HEK293 (cell line): ENCODE measurements around the gene EED.

Experiments
- CTCF ChIA-PET: fragments of 350-600 bp; formaldehyde crosslinking; extraction: SDS; loops from one replicate; lab custom pipeline; 2021; ENCODE audit warnings: antibody characterized with exemption; lab: Yijun Ruan, JAX
- POLR2A ChIA-PET: fragments of 300-600 bp; formaldehyde crosslinking; extraction: SDS; loops from one replicate; lab custom pipeline; 2020; ENCODE audit warnings: antibody characterized with exemption, inconsistent platforms; lab: Yijun Ruan, JAX
- H3K27ac ChIP-seq: fragments of 200-500 bp; sonication (Bioruptor generic); 2 replicates; pipeline ENCODE4 v1.5.1; 2014; ENCODE audit warnings: low read depth, low read length, control low read depth, inconsistent platforms; ENCODE audit errors: extremely low read depth
- H3K36me3 ChIP-seq, 2 experiments: fragments of 200-500 bp in 1 of 2; sonication (Bioruptor generic) in 1 of 2; 1 replicate in 1 of 2; 2 replicates in 1 of 2; pipeline ENCODE4 v1.5.1; 2014 to 2017; ENCODE audit warnings: inconsistent platforms in 2 of 2, low read length in 2 of 2; ENCODE audit not compliant: control insufficient read depth in 2 of 2, insufficient read depth in 1 of 2
- H3K4me1 ChIP-seq: fragments of 200-500 bp; sonication (Bioruptor generic); 2 replicates; pipeline ENCODE4 v1.5.1; 2014; ENCODE audit warnings: mild to moderate bottlenecking, low read length, inconsistent platforms; ENCODE audit not compliant: control insufficient read depth, insufficient read depth
- H3K4me3 ChIP-seq: 2 replicates; pipeline ENCODE4 v1.5.1; 2011; ENCODE audit warnings: low read depth, mild to moderate bottlenecking, control low read depth, low read length, moderate library complexity
- H3K9me3 ChIP-seq: fragments of 200-500 bp; sonication (Bioruptor generic); 2 replicates; pipeline ENCODE4 v1.5.1; 2014; ENCODE audit warnings: low read depth, low read length, inconsistent platforms; ENCODE audit not compliant: control insufficient read depth, insufficient read depth
- ELK4 ChIP-seq: IDR thresholded peaks from 2 replicates; pipeline ENCODE4 v1.6.1; 2011; ENCODE audit warnings: mild to moderate bottlenecking, low read depth, low read length, borderline replicate concordance
- HOXD13 ChIP-seq: sonication (generic); formaldehyde crosslinking; IDR thresholded peaks from 2 replicates; pipeline ENCODE4 v1.8.0; 2022; ENCODE audit warnings: missing genetic modification reagents, borderline replicate concordance
- KLF7 ChIP-seq: fragments of 450-650 bp; formaldehyde crosslinking; IDR thresholded peaks from 2 replicates; pipeline ENCODE4 v1.5.1; 2016; ENCODE audit warnings: missing biosample characterization, missing genetic modification characterization, borderline replicate concordance
- RBAK ChIP-seq: fragments of 450-650 bp; formaldehyde crosslinking; IDR thresholded peaks from 2 replicates; pipeline ENCODE4 v1.5.1; 2016; ENCODE audit warnings: missing biosample characterization, missing genetic modification characterization
- TRIM28 ChIP-seq: IDR thresholded peaks from 2 replicates; pipeline ENCODE4 v1.6.1; 2011; ENCODE audit warnings: low read length, control low read depth, borderline replicate concordance
- WT1 ChIP-seq: fragments of 450-650 bp; formaldehyde crosslinking; IDR thresholded peaks from 2 replicates; pipeline ENCODE4 v1.5.1; 2016; ENCODE audit warnings: missing biosample characterization, missing genetic modification characterization
- ZFP69B ChIP-seq: fragments of 450-650 bp; formaldehyde crosslinking; IDR thresholded peaks from 2 replicates; pipeline ENCODE4 v1.5.1; 2016; ENCODE audit warnings: missing biosample characterization, missing genetic modification characterization
- ZNF146 ChIP-seq: fragments of 450-650 bp; formaldehyde crosslinking; IDR thresholded peaks from 2 replicates; pipeline ENCODE4 v1.5.1; 2016; ENCODE audit warnings: missing biosample characterization, missing genetic modification characterization
- ZNF184 ChIP-seq: fragments of 450-650 bp; IDR thresholded peaks from 2 replicates; pipeline ENCODE4 v1.5.1; 2018; ENCODE audit warnings: missing biosample characterization, mild to moderate bottlenecking, missing genetic modification characterization
- ZNF555 ChIP-seq: fragments of 450-650 bp; formaldehyde crosslinking; conservative IDR thresholded peaks from 2 replicates; pipeline ENCODE4 v1.5.1; 2017; ENCODE audit warnings: missing biosample characterization, mild to moderate bottlenecking, missing genetic modification characterization, inconsistent platforms
- ZNF768 ChIP-seq: fragments of 450-650 bp; formaldehyde crosslinking; IDR thresholded peaks from 2 replicates; pipeline ENCODE4 v1.5.1; 2018; ENCODE audit warnings: missing biosample characterization, mild to moderate bottlenecking, missing genetic modification characterization
- ZNF776 ChIP-seq: fragments of 450-650 bp; formaldehyde crosslinking; IDR thresholded peaks from 2 replicates; pipeline ENCODE4 v1.5.0; 2017; ENCODE audit warnings: missing biosample characterization, missing genetic modification characterization, borderline replicate concordance
- TF ChIP-seq, protein P1 (sequence below): fragments of 450-650 bp; formaldehyde crosslinking; IDR thresholded peaks from 2 replicates; pipeline ENCODE4 v1.5.1; 2017; ENCODE audit warnings: missing biosample characterization, missing genetic modification characterization
- TF ChIP-seq, protein P2 (sequence below): fragments of 450-650 bp; formaldehyde crosslinking; IDR thresholded peaks from 2 replicates; pipeline ENCODE4 v1.5.1; 2016; ENCODE audit warnings: missing biosample characterization, missing genetic modification characterization, low read depth
- TF ChIP-seq, protein P3 (sequence below): fragments of 450-650 bp; formaldehyde crosslinking; IDR thresholded peaks from 2 replicates; pipeline ENCODE4 v1.5.1; 2016; ENCODE audit warnings: missing biosample characterization, missing genetic modification characterization
- TF ChIP-seq, protein P4 (sequence below): fragments of 450-650 bp; formaldehyde crosslinking; conservative IDR thresholded peaks from 2 replicates; pipeline ENCODE4 v1.5.1; 2016; ENCODE audit warnings: low read depth, missing biosample characterization, missing genetic modification characterization

Gene EED

GRCh38 chr11:86230179-86230804, 14.3 kb upstream of the EED start:
- ChIA-PET POLR2A (interaction anchor here (0.9 kb wide), 1 partner anchor 8 kb away, joined by 3 read pairs; no protein-coding TSS in a partner anchor), CTCF (interaction anchor here (1.0 to 3.3 kb wide), 4 partner anchors 11 to 282 kb away, joined by 3 to 14 read pairs (median 3); no protein-coding TSS in a partner anchor)
- Histone ChIP-seq H3K4me3 (no peak overlapping the region), H3K27ac (no peak overlapping the region), H3K4me1 (no peaks in the 10 kb centered on the region), H3K9me3 (no peaks in the 10 kb centered on the region), H3K36me3 (no peaks in the 10 kb centered on the region)
- TF ChIP-seq TRIM28: no peak
- TF ChIP-seq WT1 (tag by site-specific recombination): no peak
- no peak for TF ChIP-seq ZNF776 (tag by site-specific recombination)
- no peak for TF ChIP-seq ZNF146 (tag by site-specific recombination)
- TF ChIP-seq, protein P1, sequence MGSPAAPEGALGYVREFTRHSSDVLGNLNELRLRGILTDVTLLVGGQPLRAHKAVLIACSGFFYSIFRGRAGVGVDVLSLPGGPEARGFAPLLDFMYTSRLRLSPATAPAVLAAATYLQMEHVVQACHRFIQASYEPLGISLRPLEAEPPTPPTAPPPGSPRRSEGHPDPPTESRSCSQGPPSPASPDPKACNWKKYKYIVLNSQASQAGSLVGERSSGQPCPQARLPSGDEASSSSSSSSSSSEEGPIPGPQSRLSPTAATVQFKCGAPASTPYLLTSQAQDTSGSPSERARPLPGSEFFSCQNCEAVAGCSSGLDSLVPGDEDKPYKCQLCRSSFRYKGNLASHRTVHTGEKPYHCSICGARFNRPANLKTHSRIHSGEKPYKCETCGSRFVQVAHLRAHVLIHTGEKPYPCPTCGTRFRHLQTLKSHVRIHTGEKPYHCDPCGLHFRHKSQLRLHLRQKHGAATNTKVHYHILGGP (tag by site-specific recombination): no peak
- TF ChIP-seq ZNF768 (tag by site-specific recombination): no peak
- no peak for TF ChIP-seq HOXD13 (CRISPR knock-in tag)
- TF ChIP-seq ZNF184: no peak
- TF ChIP-seq, protein P2, sequence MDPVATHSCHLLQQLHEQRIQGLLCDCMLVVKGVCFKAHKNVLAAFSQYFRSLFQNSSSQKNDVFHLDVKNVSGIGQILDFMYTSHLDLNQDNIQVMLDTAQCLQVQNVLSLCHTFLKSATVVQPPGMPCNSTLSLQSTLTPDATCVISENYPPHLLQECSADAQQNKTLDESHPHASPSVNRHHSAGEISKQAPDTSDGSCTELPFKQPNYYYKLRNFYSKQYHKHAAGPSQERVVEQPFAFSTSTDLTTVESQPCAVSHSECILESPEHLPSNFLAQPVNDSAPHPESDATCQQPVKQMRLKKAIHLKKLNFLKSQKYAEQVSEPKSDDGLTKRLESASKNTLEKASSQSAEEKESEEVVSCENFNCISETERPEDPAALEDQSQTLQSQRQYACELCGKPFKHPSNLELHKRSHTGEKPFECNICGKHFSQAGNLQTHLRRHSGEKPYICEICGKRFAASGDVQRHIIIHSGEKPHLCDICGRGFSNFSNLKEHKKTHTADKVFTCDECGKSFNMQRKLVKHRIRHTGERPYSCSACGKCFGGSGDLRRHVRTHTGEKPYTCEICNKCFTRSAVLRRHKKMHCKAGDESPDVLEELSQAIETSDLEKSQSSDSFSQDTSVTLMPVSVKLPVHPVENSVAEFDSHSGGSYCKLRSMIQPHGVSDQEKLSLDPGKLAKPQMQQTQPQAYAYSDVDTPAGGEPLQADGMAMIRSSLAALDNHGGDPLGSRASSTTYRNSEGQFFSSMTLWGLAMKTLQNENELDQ: no peak
- TF ChIP-seq, protein P3, sequence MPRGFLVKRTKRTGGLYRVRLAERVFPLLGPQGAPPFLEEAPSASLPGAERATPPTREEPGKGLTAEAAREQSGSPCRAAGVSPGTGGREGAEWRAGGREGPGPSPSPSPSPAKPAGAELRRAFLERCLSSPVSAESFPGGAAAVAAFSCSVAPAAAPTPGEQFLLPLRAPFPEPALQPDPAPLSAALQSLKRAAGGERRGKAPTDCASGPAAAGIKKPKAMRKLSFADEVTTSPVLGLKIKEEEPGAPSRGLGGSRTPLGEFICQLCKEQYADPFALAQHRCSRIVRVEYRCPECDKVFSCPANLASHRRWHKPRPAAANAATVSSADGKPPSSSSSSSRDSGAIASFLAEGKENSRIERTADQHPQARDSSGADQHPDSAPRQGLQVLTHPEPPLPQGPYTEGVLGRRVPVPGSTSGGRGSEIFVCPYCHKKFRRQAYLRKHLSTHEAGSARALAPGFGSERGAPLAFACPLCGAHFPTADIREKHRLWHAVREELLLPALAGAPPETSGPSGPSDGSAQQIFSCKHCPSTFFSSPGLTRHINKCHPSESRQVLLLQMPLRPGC: no peak
- no peak for TF ChIP-seq RBAK (tag by site-specific recombination)

DNA sequence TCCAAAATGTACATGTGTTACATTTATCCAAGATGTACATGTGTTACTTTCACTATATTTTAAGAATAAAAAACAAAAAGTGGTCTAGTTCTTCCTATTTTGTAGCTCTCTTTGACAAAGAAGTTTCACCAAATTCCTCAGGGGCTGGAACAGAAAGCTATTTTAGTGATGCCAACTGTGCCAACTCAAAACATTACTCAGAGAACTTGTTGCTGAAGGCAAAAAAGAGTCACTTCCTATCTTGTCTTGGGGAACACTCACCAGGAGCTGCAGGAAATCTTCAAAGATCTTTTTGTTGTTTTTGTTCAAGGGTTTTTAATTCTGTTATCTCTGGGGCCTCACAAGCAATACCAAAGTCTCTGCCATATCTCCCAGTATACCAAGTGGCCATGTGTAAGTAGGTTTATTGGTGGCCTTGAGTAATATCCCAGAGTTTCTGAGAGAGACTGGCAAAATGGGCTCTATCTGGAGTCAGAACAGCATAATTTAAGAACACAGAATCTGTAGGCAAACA, 13.6 kb upstream of the EED start:
- ChIA-PET CTCF (interaction anchor here (1.1 to 3.3 kb wide), 4 partner anchors 12 to 289 kb away, joined by 3 to 14 read pairs (median 6); no protein-coding TSS in a partner anchor), POLR2A (no interaction called here)
- H3K27ac ChIP-seq: no peak overlapping the region
- TF ChIP-seq ELK4 (no peak), KLF7 (tag by site-specific recombination) (no peak), ZNF555 (tag by site-specific recombination) (no peak), ZFP69B (tag by site-specific recombination) (no peak)
- TF ChIP-seq, protein P4, sequence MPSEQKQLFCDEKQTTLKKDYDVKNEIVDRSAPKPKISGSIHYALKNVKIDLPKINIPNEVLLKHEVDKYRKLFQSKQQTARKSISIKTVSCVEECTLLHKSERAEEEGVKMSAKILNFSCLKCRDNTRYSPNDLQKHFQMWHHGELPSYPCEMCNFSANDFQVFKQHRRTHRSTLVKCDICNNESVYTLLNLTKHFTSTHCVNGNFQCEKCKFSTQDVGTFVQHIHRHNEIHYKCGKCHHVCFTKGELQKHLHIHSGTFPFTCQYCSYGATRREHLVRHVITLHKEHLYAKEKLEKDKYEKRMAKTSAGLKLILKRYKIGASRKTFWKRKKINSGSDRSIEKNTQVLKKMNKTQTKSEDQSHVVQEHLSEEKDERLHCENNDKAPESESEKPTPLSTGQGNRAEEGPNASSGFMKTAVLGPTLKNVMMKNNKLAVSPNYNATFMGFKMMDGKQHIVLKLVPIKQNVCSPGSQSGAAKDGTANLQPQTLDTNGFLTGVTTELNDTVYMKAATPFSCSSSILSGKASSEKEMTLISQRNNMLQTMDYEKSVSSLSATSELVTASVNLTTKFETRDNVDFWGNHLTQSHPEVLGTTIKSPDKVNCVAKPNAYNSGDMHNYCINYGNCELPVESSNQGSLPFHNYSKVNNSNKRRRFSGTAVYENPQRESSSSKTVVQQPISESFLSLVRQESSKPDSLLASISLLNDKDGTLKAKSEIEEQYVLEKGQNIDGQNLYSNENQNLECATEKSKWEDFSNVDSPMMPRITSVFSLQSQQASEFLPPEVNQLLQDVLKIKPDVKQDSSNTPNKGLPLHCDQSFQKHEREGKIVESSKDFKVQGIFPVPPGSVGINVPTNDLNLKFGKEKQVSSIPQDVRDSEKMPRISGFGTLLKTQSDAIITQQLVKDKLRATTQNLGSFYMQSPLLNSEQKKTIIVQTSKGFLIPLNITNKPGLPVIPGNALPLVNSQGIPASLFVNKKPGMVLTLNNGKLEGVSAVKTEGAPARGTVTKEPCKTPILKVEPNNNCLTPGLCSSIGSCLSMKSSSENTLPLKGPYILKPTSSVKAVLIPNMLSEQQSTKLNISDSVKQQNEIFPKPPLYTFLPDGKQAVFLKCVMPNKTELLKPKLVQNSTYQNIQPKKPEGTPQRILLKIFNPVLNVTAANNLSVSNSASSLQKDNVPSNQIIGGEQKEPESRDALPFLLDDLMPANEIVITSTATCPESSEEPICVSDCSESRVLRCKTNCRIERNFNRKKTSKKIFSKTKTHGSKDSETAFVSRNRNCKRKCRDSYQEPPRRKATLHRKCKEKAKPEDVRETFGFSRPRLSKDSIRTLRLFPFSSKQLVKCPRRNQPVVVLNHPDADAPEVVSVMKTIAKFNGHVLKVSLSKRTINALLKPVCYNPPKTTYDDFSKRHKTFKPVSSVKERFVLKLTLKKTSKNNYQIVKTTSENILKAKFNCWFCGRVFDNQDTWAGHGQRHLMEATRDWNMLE: no peak
- no peak overlapping the region for H3K4me3 ChIP-seq
- no peaks in the 10 kb centered on the region for H3K9me3 ChIP-seq
- H3K4me1 ChIP-seq: no peaks in the 10 kb centered on the region
- no peaks in the 10 kb centered on the region for H3K36me3 ChIP-seq
